GM13976 (cell line): ENCODE data around the gene VMAC.
"Not testable (repeated sequence)": the region's sequence is repeated elsewhere in the genome, so short reads cannot be mapped to it uniquely, and the experiment has no call there.

ENCODE experiments used
- DNase-seq: peaks from one replicate; pipeline ENCODE4 v3.0.0; 2012; ENCODE audit warnings: low spot score
- CTCF ChIP-seq: IDR thresholded peaks from 2 replicates; pipeline ENCODE4 v1.5.1; 2012; ENCODE audit warnings: borderline replicate concordance, mild to moderate bottlenecking; ENCODE audit not compliant: insufficient read depth; ENCODE audit errors: extremely low read depth, missing control alignments, control extremely low read depth
- in situ Hi-C: fragments of 300-500 bp; cut with MboI; formaldehyde crosslinking; loops from one replicate; pipeline ENCODE4 v1.12.0; 2022; ENCODE audit warnings: low sequenced_read_pairs, mixed read lengths, inconsistent platforms; ENCODE audit not compliant: unreplicated experiment

The VMAC gene

GRCh38 chr19:5880196-5880595 lies 24.5 kb upstream of the VMAC start:
- no peak for TF ChIP-seq CTCF
- DNase-seq = no peak
- in situ Hi-C loops = no loop called here

GRCh38 chr19:5880604-5881078 lies 24.0 kb upstream of the VMAC start:
- in situ Hi-C loops = no loop called here
- TF ChIP-seq CTCF = no peak
- DNase-seq = no peak

- TF ChIP-seq CTCF = no peak
- in situ Hi-C loops = no loop called here
- DNase-seq = no peak
Observed at GRCh38 chr19:5881543-5882299, 23.0 kb upstream of the VMAC start.

GRCh38 chr19:5882421-5882968 lies 22.2 kb upstream of the VMAC start:
- no peak for TF ChIP-seq CTCF
- in situ Hi-C loops = no loop called here

GRCh38 chr19:5883157-5883873 lies 21.4 kb upstream of the VMAC start:
- DNase-seq, in situ Hi-C loops: not testable (repeated sequence)

More at GRCh38 chr19:5882421-5882968, 22.2 kb upstream of the VMAC start:
- no peak for DNase-seq

- in situ Hi-C loops, DNase-seq: not testable (repeated sequence)
Observed at GRCh38 chr19:5884065-5884811, 20.4 kb upstream of the VMAC start.

GRCh38 chr19:5889288-5889971 lies 15.2 kb upstream of the VMAC start:
- DNase-seq = no peak
- TF ChIP-seq CTCF = no peak
- in situ Hi-C loops = no loop called here
